DND-41 (cell line): ENCODE measurements around the gene XRCC6.

Source experiments
- EZH2 ChIP-seq: IDR thresholded peaks from 3 replicates; pipeline ENCODE4 v1.6.1; 2012; ENCODE audit warnings: borderline replicate concordance, low read depth, mild to moderate bottlenecking, moderate library complexity, low read length, inconsistent platforms; ENCODE audit not compliant: severe bottlenecking
- TF ChIP-seq, protein P1 (sequence below): IDR thresholded peaks from 2 replicates; pipeline ENCODE4 v1.5.1; 2012; ENCODE audit warnings: borderline replicate concordance, low read length, moderate library complexity, mild to moderate bottlenecking; ENCODE audit not compliant: poor library complexity, severe bottlenecking; ENCODE audit errors: extremely low read depth

DNA sequence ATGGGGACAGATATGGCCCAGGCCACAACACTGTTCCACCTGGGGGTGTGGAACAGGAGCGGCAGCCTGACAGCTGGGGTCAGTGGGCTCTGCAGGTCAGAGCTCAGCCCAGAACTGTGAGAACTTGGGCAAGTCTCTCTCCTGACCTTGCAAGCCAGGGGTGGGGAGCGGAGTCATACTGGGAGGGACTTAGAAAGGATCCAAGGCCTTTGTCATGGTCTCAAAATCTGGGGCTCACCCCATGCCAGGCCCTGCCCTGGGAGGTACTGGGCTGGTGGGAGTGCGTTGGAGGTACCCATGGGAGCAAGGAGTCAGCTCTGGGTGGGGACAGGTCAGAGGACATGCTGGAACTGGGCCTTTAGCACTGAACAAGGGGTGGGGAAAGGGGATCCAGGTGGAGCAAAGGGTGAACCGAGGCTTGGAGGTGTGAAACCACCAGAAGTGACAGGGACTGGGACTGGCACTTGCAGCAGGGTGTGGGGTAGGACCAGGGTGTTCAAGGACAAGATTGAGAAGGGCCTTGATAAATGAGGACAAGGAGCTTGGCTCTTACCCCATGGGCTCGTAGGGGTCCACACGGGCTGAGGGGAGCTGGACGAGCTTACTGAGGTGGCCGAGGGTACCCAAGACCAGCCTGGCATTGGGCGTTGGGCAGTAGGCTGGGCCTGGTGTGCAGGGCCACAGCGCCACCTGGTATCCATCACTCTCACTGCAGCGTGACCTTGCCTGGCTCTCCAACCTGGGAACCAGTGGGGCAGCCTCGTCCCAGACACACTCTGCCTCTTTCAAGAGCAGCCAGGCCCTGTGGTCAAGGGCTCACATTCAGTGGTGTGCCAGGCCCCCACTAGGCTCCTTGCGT is 24.1 kb upstream of the XRCC6 start:
- TF ChIP-seq, protein P1, sequence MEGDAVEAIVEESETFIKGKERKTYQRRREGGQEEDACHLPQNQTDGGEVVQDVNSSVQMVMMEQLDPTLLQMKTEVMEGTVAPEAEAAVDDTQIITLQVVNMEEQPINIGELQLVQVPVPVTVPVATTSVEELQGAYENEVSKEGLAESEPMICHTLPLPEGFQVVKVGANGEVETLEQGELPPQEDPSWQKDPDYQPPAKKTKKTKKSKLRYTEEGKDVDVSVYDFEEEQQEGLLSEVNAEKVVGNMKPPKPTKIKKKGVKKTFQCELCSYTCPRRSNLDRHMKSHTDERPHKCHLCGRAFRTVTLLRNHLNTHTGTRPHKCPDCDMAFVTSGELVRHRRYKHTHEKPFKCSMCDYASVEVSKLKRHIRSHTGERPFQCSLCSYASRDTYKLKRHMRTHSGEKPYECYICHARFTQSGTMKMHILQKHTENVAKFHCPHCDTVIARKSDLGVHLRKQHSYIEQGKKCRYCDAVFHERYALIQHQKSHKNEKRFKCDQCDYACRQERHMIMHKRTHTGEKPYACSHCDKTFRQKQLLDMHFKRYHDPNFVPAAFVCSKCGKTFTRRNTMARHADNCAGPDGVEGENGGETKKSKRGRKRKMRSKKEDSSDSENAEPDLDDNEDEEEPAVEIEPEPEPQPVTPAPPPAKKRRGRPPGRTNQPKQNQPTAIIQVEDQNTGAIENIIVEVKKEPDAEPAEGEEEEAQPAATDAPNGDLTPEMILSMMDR = peak; percentile 84
- TF ChIP-seq EZH2 = no peak
